Stomach (tissue), 4 donors: Measurements from ENCODE around the gene PLPP7.

Source experiments
- EP300 ChIP-seq: sonication (generic); formaldehyde crosslinking; IDR thresholded peaks from one replicate; pipeline ENCODE4 v1.6.1; 2017; ENCODE audit warnings: antibody characterized with exemption
- POLR2A ChIP-seq, 4 donors: fragments of 450-650 bp; IDR thresholded peaks; one replicate each; pipeline ENCODE4 v1.6.1; 2016; ENCODE audit warnings: antibody characterized with exemption in 4 of 4, control low read depth in 2 of 4, mild to moderate bottlenecking in 1 of 4, moderate library complexity in 1 of 4
- POLR2AphosphoS5 ChIP-seq, 3 donors: sonication (generic); formaldehyde crosslinking; IDR thresholded peaks; one replicate each; pipeline ENCODE4 v1.6.1; 2016; ENCODE audit warnings: antibody characterized with exemption in 3 of 3
- TF ChIP-seq, protein P1 (sequence below), 7 experiments: fragments of 450-650 bp in 4 of 7; fragments of 200-600 bp in 3 of 7; sonication (generic) in 3 of 7; IDR thresholded peaks; one replicate each; pipeline ENCODE4 v1.5.1; 2016 to 2019; ENCODE audit warnings: antibody characterized with exemption in 7 of 7, control low read depth in 2 of 7, mild to moderate bottlenecking in 1 of 7

- TF ChIP-seq, protein P1, sequence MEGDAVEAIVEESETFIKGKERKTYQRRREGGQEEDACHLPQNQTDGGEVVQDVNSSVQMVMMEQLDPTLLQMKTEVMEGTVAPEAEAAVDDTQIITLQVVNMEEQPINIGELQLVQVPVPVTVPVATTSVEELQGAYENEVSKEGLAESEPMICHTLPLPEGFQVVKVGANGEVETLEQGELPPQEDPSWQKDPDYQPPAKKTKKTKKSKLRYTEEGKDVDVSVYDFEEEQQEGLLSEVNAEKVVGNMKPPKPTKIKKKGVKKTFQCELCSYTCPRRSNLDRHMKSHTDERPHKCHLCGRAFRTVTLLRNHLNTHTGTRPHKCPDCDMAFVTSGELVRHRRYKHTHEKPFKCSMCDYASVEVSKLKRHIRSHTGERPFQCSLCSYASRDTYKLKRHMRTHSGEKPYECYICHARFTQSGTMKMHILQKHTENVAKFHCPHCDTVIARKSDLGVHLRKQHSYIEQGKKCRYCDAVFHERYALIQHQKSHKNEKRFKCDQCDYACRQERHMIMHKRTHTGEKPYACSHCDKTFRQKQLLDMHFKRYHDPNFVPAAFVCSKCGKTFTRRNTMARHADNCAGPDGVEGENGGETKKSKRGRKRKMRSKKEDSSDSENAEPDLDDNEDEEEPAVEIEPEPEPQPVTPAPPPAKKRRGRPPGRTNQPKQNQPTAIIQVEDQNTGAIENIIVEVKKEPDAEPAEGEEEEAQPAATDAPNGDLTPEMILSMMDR (IDR thresholded peaks at IDR 0.05) = no peak
- TF ChIP-seq POLR2AphosphoS5 (IDR thresholded peaks at IDR 0.05) = no peak
- TF ChIP-seq POLR2A (IDR thresholded peaks at IDR 0.05) = no peak
- TF ChIP-seq EP300 = no peak
These were observed 8.8 kb downstream of the PLPP7 start for GRCh38 chr9:131298341-131298740.
